HCT116 (cell line): Measurements from ENCODE around the gene CDK11B.

ENCODE experiments used
- ATF3 ChIP-seq: IDR thresholded peaks from 2 replicates; pipeline ENCODE4 v1.6.1; 2012
- CTCF ChIP-seq, 3 experiments: fragments of 200-600 bp in 1 of 3; sonication (generic) in 1 of 3; IDR thresholded peaks in 2 of 3; conservative IDR thresholded peaks in 1 of 3; 2 replicates each; pipeline ENCODE4 v1.5.1; 2012 to 2017; ENCODE audit warnings: low read depth in 2 of 3, low read length in 2 of 3, antibody characterized with exemption in 1 of 3, borderline replicate concordance in 1 of 3, control low read depth in 1 of 3, mild to moderate bottlenecking in 1 of 3, mixed read lengths in 1 of 3, mixed run types in 1 of 3, moderate library complexity in 1 of 3; ENCODE audit not compliant: insufficient read depth in 1 of 3
- EGR1 ChIP-seq: IDR thresholded peaks from 2 replicates; pipeline ENCODE4 v1.6.1; 2012; ENCODE audit warnings: low read depth
- EZH2 ChIP-seq: fragments of 200-600 bp; sonication (generic); IDR thresholded peaks from 2 replicates; pipeline ENCODE4 v1.6.1; 2017; ENCODE audit warnings: antibody characterized with exemption, mixed run types
- RAD21 ChIP-seq: IDR thresholded peaks from 2 replicates; pipeline ENCODE4 v1.6.1; 2012; ENCODE audit warnings: low read depth, mild to moderate bottlenecking
- SP1 ChIP-seq: IDR thresholded peaks from 2 replicates; pipeline ENCODE4 v1.6.1; 2012; ENCODE audit warnings: low read depth
- SRF ChIP-seq: IDR thresholded peaks from 2 replicates; pipeline ENCODE4 v1.6.1; 2012; ENCODE audit warnings: low read depth
- ZBTB33 ChIP-seq: IDR thresholded peaks from 2 replicates; pipeline ENCODE4 v1.6.1; 2011; ENCODE audit warnings: mild to moderate bottlenecking, low read length, moderate library complexity; ENCODE audit not compliant: insufficient replicate concordance; ENCODE audit errors: extremely low read depth

- TF ChIP-seq CTCF (IDR thresholded peaks at IDR 0.05 in 2 of 3, conservative IDR thresholded peaks at IDR 0.05 in 1 of 3; ENCODE audit: borderline replicate concordance in 1 of 3, insufficient read depth in 1 of 3, low read depth in 2 of 3, low read length in 2 of 3), result no peak
- no peak for TF ChIP-seq SP1
- TF ChIP-seq EZH2, result no peak
- TF ChIP-seq SRF, result no peak
- no peak for TF ChIP-seq EGR1
- no peak for TF ChIP-seq ATF3
- TF ChIP-seq ZBTB33, result no peak
- no peak for TF ChIP-seq RAD21
These were observed 48.9 kb downstream of the CDK11B start for GRCh38 chr1:1609822-1610485.
